KBM-7 (cell line): ENCODE results near the gene SLC6A12.
"Not testable (repeated sequence)": the region's sequence is repeated elsewhere in the genome, so short reads cannot be mapped to it uniquely, and the experiment has no call there.

Experiments used
- DNase-seq: peaks from one replicate; pipeline ENCODE4 v3.0.0-alpha.2; 2015
- in situ Hi-C: fragments of 300-500 bp; cut with MboI; formaldehyde crosslinking; loops from 2 replicates; pipeline ENCODE4 v1.14.3; 2020; ENCODE audit warnings: low sequenced_read_pairs, low pct_unique_long_range_greater_than_20kb, mixed read lengths

SLC6A12 gene

DNA sequence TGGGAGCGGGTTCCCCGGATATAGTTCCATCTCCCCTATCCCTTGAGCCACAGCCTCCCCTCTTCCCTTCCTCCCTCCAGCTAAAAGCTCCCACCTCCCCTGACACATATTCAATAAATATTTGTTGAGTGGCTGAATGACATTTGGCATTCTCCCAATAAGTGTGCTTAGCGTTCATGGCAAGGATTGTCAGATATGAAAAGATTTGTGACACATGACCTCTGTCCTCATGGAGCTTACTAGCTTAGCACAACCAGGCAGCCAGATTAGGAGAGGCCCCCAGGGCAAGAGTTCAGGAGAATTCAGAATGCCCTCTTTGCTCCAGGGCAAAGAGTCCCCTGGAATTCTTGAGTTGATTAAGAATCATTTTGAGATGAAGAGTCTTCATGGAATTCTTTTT is 22.5 kb upstream of the SLC6A12 start:
- DNase-seq, result no peak
- in situ Hi-C loops, result no loop called here

DNA sequence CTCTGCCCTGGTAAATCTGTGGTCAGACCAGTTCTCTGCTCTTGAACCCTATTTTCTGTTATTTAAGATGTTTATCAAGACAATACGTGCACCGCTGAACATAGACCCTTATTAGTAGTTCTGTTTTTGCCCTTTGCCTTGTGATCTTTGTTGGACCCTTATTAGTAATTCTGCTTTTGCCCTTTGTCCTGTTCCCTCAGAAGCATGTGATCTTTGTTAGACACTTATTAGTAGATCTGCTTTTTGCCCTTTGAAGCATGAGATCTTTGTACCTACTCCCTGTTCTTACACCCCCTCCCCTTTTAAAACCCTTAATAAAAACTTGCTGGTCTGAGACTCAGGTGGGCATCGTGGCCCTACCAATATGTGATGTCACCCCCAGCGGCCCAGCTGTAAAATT is 22.0 kb upstream of the SLC6A12 start:
- DNase-seq, in situ Hi-C loops: not testable (repeated sequence)

DNA sequence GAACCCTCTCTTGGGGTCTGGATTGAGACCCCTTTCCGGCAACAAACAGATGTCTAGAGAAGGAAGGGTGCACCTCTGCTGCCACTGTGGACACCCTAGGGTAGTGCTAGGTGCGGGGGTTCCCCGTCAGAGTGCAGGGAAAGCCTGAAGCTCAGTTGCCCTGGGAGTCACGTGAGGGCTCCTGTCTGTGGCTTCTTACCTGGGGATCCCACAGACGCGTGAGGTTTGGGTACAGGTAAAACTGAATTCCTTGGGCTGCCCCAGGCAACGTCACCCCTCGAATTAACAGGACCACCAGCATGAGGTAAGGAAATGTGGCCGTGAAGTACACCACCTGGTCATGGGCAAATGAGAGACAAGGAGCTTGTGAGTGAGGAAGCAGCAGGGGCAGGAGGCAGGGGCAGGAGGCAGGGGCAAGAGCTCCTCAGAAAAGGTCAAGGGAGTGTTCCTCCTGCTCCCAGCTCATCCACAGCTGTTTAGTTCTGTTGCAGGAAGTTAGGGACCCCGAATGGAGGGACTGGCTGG is 21.0 kb upstream of the SLC6A12 start:
- no peak for DNase-seq
- in situ Hi-C loops, result no loop called here

DNA sequence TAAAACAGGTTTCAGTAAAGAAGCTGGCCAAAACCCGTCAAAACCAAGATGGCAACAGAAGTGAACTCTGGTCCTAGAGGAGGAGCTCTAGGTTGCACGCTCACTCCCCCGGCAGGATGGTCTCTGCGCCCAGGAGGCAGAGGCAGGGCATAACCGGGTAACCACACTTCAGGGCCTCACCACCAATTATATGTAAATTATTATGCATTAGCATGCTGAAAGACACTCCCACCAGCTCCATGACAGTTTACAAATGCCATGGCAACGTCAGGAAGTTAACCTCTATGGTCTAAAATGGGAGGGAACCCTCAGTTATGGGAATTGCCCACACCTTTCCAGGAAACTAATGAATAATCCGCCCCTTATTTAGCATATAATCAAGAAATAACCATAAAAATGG is 20.1 kb upstream of the SLC6A12 start:
- no peak for DNase-seq
- in situ Hi-C loops, result no loop called here

DNA sequence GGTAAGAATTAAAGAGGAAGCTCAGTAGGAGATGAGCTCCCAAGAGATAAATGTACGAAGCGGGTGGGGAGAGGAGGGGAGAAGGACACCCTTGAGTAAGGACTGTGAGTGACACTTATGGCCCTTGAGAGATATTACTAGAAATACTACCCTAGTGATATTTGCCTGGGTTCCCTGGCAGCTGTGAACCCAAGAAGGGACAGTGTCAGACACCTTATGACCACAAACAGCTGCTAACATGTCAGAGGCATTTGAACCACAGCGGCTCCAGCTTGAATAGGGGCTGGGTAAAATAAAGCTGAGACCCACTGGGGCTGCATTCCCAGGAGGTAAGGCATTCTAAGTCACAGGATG is 19.6 kb upstream of the SLC6A12 start:
- no peak for DNase-seq
- in situ Hi-C loops, result no loop called here

DNA sequence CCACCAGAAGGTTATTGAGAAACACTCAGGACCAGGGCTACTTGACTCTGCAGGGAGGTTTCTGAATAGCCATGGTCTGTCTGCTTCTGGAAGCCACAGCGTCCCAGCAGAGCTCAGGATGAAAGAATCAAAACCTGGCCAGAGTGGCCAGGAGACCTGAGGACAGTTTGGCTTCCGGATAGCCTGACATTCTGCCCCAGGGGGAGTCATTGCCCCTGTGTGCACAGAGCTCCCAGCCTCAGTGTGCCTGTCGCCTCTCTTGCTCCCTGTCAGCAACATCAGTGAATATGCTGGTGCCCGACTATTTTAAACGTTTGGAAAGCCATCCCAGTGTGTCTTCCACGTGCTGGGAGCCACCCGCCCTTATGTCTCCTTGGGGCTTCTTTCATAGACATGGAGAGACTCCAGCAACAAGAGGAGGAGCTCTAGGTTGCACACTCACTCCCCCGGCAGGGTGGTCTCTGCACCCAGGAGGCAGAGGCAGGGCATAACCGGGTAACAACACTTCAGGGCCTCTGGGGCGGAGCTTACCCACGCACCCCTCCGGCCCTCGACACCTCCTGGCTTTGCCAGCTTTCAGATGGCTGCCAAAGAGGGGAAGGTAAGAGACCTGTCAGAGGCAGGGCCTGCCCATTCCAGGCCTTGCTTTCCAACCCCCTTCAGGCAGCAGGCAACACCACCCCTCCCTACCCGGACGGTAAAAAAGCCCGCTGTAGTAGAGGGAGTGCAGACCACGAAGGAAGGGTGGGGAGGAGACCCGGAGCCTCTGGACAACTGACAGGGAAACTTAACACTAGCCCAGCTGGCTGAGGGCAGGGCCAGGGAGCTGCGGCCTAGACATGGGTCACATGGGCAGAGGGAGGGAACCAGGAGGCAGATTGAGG is 19.0 kb upstream of the SLC6A12 start:
- DNase-seq, result peak; percentile 67
- in situ Hi-C loops, result no loop called here

DNA sequence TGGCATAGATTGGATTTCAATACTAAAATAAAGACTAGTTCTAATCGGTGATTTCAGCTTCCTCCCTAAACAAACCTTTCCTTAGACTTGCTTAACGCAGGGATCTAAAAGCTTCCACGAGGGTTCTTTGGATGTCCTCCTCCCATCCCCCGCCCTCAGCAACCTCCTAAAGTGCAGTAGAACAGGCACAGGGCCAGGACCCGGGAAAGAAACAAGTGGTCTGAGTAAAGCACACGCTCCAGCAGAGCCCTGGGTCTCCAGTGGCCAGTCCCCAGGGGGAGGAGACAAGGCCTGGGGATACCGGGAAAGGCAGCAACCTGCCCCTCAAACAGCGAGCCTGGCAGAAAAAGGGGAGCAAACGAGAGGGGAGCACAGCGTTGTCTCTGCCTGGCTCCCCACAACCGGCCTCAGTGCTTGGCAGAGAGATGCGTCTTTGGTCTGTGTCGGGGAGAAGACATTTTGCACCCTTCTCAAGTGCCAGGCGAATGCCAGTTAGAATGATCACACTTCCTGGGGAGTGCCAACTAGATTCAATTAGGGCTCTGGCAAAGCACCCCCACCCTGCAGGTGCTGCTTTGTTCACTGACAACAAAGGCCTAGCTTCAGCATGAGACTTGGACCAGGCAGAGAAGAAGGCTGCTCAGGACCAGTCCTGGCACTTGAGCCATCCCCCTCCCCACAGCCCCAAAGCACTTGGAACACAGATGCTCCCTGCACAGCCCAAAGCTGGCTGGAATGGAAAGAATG is 17.1 kb upstream of the SLC6A12 start:
- no peak for DNase-seq
- in situ Hi-C loops, result no loop called here

DNA sequence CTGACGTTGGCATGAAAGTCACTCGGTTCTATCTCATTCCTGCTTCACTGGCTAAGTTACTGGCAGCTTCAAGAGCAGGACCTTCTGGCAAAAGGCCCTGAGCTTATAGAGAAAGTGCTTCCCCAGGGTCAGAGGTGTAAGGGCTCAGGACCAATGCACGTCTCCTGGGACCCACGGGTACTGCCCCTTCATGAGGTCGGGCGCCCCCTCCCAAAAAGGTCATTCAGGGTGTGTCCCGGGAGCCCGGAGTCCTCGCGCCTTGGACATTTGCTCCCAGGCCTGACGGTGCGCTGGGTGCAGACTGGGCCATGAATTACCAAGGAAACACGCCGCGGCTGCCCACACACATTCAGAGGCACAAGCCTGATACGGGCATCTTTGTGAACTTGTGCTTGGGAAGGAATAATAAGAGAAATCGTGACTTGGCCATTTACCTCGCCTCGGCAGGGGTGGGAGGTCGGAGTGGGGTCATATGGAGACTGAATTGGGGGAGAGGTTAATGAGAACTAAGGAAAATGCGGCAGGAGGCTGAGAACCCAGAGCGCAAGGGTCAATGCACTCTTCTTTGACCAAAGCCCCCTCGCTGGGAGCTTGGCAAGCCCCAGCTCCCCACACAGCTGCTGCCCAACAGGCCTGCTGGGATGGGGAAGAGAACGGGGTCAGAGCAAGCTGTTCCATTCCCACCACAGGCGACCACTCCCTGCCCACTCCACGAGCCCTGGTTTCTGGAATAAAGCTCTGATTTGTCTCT is 15.7 kb upstream of the SLC6A12 start:
- in situ Hi-C loops, result no loop called here
- no peak for DNase-seq

DNA sequence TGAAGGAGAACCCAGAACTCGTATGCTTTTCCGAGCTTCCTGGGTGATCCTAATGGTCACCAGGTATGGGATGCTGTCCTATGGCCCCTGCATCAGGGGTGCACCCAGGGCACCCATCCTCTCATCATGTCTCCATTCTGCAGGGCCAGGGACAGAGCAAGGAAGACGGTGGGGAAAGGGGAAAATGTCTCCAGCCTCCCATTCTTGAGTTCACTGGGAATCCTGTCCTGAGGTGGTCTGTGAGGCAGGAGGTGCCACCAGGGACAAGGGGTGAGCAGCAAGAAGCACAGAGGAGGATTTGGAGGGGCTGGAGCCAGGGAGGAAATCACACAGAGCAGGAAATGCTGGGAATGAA is 14.9 kb upstream of the SLC6A12 start:
- in situ Hi-C loops, result no loop called here
- no peak for DNase-seq

DNA sequence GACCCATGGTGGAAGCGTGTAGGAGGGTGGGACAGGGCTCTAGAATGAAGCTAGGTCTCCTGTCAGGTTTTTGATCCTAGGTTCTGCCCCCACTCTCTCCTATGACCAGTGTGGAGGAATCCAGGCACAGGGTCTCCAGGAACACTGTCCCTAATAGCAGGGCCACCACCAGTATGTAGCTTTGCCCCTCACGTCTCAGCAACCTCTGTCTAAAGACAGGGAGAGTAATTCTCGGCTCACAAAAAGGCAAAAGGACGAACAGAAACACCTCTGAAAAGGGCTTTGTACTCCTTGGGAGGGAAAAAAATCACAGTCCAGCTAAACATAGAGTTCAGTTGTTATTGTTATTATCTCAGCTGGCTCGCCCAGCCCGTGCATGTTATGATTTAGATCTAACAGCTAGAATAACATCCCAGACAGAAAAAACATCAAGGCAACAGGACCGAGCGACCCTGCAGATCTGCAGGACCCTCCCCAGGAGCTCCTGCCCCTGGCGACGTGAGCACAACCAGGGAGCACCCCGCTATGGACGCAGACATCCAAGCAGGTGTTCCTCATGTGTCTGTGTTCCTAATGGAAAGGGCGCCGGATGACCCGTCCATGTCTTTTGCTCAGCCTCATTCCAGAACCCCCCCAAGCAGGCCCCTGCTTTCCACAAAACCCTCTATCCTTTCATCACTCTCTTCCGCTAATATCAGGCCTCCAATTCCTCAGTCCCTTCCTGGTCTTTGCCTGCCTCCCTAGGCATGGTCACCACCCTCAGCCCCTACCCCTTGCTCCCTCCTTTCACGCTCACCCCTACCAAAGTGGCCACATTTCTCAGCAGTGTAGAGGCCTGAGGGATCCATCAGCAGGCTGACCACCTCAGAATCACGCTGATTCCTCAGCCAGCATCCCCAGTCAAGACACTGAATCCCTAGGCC is 14.2 kb upstream of the SLC6A12 start:
- DNase-seq, result no peak
- in situ Hi-C loops, result no loop called here

DNA sequence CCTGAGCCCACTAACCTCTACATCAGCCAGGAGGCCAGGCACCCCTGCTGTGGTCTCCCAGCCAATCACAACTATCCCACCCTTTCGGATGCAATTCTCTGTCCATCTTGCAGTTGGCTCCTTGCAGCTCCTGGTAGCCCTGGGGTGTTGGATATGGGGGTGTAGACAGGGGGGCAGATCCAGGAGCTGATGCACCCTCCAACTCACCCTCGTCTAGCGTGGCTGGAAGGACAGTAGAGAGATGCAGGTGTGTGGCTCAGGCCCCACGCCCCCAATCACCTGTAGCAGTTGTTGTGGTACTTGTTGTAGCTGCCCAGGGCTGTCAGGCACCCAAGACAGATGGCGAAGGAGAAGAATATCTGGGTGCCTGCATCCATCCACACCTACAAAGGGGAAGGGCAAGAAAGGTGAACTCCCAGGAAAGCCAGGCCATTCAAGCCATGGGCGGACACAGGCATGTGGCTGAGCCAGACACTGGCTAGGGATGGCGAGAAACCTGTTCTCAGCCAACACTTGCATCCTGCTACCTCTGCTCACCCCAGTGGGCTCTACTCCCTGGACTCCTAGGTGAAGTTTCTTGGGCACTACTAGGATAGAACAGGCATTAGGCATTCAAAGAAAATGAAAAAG is 13.4 kb upstream of the SLC6A12 start:
- DNase-seq, result no peak
- in situ Hi-C loops, result no loop called here

DNA sequence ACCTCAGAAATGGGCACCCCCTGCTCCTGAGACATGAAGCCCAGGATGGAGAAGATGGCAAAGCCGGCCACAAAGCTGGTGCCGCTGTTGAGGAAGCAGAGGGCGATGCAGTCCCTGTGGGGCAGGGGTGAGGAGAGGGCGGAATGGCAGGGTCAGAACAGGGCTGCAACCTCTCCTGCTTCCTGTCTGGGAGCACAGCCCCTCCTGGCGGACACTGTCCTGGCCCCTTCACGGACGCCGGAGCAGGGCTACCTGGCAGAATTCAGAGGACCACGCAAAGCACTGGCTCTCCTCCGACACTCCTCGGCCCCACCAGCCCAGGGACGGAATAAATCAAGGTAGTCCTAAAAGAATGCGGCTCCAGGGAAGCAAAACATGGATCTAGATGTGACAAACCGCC is 12.4 kb upstream of the SLC6A12 start:
- in situ Hi-C loops, result no loop called here
- no peak for DNase-seq

DNA sequence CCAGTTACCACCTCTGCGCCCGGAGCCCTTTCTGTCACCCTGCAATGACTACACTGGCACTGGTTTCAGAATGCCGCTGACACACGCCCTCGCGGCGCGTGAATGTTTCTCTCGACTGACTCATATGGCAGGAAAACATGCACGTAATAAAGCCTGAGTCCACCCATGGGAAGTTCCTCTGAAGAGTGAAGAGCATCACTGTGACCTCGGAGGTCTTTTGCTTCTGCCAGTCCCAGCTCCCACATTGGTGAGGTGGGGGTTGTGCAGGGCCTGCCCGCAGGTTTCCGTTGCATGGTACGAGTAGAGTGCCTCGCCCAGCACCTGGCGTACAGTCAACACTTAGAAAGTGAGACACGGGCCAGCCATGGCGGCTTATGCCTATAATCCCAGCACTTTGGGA is 11.1 kb upstream of the SLC6A12 start:
- no peak for DNase-seq
- in situ Hi-C loops, result no loop called here

DNA sequence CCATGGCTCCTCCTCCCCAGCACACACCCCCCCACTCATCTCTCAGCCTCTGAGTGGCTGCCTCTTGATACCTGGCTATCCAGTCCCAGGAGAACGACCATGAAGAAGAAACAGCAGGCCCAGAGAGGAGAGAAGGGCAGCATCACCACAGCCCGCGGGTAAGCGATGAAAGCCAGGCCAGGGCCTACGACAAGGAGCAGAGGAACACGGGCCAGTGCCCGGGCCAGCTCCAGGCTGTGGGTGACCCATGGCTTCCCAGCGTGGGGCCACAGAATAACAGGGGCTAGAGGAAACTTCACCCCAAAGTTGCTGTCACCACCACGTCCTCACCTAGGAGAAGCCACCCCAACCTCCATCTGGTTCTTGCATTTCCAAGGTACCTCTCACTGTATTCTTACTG is 10.4 kb upstream of the SLC6A12 start:
- no peak for DNase-seq
- in situ Hi-C loops, result no loop called here

DNA sequence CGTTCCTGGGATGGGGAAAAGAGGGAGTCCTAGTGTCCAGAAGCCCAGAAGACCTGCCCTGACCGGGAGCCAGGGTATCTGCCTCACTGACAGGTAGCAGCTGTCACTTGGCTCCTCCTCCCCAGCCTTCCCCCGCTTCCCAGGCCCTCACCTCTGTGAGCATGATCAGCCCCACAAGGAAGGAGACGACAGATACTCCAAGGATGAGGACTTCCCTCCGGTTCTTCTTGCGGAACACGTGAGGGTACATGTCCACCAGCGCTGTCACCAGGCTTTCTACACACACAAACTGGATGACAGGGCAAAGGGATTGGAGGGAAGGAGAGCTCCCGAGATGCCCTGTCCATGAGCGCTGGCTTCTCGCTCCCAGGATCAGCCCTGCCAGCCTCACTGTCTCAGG is 9.9 kb upstream of the SLC6A12 start:
- in situ Hi-C loops, result no loop called here
- no peak for DNase-seq

DNA sequence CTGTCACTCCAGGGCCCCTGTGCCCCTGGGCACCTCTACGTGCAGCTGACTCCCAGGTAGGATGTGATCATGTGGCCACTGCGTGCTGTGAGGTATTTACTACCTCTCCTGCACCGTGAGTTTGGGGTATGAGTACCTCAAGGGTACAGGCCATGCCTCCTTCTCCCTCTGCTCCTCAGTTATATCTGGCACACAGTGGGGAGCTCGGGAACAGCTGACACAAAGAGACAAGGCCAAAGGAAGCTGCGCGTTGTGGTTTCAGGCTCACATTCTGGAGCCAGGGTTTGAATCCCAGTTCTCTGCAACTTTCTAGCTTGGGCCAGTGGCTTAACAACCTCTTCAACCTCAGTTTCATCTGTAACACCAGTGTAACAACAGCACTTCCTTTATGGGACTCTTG is 7.8 kb upstream of the SLC6A12 start:
- no peak for DNase-seq
- in situ Hi-C loops, result no loop called here

DNA sequence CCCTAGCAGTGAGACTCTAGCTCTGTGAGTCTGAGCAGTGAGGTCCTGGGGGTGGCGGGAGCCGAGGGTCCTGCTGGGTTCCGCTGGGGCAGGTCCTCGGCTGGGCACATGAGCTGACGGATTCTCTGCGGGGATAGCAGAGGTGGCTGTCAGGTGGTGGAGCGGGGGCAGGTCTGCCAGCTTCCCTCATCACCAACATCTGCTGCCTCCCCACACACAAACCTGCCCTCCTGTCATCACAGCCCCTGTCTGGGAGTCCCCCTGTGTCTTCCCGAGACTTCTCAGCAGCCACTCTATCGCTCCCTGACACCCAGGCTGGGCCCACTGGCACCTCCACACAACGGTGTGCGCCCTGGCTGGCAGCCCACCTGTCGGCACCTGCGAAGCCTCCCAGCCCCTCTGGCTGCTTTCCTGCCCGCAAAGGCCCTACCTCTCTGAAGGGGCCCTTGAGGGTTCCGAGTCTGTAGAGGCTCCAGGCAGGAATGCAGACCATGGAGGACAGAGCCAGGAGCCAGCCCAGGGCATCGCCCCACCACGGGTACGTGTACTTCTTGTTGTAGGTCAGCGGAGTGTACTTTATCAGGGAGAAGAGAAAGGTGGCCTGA is 7.1 kb upstream of the SLC6A12 start:
- in situ Hi-C loops, result no loop called here
- DNase-seq, result no peak

DNA sequence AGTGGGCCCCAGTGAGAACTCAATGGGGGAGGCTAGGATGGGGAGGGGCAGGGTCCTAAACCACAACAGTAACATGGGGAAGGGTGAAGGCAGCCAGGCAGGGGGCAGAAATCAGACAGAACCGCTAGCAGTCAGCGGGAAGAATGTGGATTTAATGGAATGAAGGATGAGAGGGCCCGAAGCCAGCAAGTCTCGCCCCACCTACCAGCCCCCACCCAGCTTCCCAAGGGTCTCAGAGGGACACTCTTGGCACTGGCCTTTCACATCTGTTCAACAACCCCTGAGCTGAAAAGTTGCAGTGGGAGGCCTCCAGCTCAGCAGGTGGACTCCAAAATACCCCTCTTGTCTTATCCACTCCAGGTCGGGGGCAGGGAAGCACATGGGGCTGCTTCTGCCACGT is 6.5 kb upstream of the SLC6A12 start:
- in situ Hi-C loops, result no loop called here
- DNase-seq, result no peak
